BJ (cell line): ENCODE results near the gene C1QL2. TPM values are rescaled to one million over a fixed set of nuclear protein-coding genes. Genes with fewer than 3 reads are reported as not detected.

Source experiments
- CTCF ChIA-PET: fragments of 350-600 bp; formaldehyde crosslinking; extraction: SDS; loops from one replicate; lab custom pipeline; 2021; ENCODE audit warnings: antibody characterized with exemption, inconsistent platforms; lab: Yijun Ruan, JAX
- POLR2A ChIA-PET: fragments of 300-600 bp; sonication (Branson Sonifier 250); formaldehyde crosslinking; extraction: SDS; loops from one replicate; lab custom pipeline; 2021; ENCODE audit warnings: antibody characterized with exemption; lab: Charles Lee
- DNase-seq: peaks from one replicate; pipeline ENCODE4 v3.0.0-alpha.2; 2011; ENCODE audit warnings: low read depth
- H3K27me3 ChIP-seq: 2 replicates; pipeline ENCODE4 v1.6.0; 2011; ENCODE audit warnings: low read length; ENCODE audit not compliant: control insufficient read depth, insufficient read depth
- H3K36me3 ChIP-seq: 2 replicates; pipeline ENCODE4 v1.5.1; 2011; ENCODE audit warnings: low read length; ENCODE audit not compliant: control insufficient read depth, insufficient read depth
- H3K4me3 ChIP-seq: 2 replicates; pipeline ENCODE4 v1.5.1; 2011; ENCODE audit warnings: low read depth, mild to moderate bottlenecking, control low read depth, low read length
- polyA plus RNA-seq: library from polyadenylated mRNA; depleted of rRNA; stranded (reverse); fragments of >200 nt; gene quantifications from 2 replicates; pipeline ENCODE4 v1.2.3, GENCODE V29; 2011
- TF ChIP-seq, protein P1 (sequence below): IDR thresholded peaks from 2 replicates; pipeline ENCODE4 v1.5.1; 2011; ENCODE audit warnings: low read depth, mild to moderate bottlenecking, control low read depth, inconsistent platforms, low read length, moderate library complexity; ENCODE audit not compliant: insufficient read depth

Gene C1QL2
- polyA plus RNA-seq, 1 experiment = not detected

DNA sequence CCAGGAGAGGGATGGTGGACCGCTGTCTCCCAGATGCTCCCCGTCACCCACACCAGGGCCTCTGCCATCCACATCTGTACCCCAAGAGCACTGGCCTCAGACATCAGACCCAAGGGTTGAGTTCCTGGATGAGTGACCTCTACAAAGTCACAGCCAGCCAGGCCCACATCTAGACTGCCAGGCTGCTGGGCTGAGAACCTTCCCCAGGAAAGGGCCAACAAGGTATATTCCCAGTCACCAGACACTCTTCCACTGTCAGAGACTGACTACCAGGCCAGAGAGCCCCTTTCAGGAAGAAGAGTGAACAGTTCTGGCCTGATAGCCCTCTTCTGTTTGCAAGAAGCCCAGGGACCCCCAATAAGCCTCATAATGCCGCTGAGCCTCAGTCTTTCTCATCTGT is 44.3 kb downstream of the C1QL2 start:
- CTCF ChIA-PET = no interaction called here
- Histone ChIP-seq H3K36me3 (no peaks in the 10 kb centered on the region), H3K4me3 (no peak overlapping the region), H3K27me3 (no peaks in the 10 kb centered on the region)
- POLR2A ChIA-PET = no interaction called here
- TF ChIP-seq, protein P1, sequence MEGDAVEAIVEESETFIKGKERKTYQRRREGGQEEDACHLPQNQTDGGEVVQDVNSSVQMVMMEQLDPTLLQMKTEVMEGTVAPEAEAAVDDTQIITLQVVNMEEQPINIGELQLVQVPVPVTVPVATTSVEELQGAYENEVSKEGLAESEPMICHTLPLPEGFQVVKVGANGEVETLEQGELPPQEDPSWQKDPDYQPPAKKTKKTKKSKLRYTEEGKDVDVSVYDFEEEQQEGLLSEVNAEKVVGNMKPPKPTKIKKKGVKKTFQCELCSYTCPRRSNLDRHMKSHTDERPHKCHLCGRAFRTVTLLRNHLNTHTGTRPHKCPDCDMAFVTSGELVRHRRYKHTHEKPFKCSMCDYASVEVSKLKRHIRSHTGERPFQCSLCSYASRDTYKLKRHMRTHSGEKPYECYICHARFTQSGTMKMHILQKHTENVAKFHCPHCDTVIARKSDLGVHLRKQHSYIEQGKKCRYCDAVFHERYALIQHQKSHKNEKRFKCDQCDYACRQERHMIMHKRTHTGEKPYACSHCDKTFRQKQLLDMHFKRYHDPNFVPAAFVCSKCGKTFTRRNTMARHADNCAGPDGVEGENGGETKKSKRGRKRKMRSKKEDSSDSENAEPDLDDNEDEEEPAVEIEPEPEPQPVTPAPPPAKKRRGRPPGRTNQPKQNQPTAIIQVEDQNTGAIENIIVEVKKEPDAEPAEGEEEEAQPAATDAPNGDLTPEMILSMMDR = no peak
- DNase-seq = no peak

DNA sequence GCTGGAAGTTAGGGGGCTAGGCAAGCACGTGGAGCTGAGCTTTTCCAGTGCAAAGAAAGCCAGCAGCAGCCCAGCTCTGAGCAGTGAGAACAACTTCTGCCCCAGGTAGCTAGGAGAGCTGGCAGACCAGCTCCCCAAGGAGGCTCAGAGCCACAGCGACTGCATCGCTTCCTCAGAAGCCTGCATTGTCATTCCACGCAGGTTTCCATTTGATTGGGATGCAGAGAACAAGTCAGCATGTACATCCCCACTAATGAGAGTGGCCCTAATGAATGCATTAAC is 45.1 kb downstream of the C1QL2 start:
- POLR2A ChIA-PET = no interaction called here
- TF ChIP-seq, protein P1 = no peak
- H3K4me3 ChIP-seq = no peak overlapping the region
- CTCF ChIA-PET = no interaction called here
- no peaks in the 10 kb centered on the region for H3K27me3 ChIP-seq
- no peak for DNase-seq
- no peaks in the 10 kb centered on the region for H3K36me3 ChIP-seq

DNA sequence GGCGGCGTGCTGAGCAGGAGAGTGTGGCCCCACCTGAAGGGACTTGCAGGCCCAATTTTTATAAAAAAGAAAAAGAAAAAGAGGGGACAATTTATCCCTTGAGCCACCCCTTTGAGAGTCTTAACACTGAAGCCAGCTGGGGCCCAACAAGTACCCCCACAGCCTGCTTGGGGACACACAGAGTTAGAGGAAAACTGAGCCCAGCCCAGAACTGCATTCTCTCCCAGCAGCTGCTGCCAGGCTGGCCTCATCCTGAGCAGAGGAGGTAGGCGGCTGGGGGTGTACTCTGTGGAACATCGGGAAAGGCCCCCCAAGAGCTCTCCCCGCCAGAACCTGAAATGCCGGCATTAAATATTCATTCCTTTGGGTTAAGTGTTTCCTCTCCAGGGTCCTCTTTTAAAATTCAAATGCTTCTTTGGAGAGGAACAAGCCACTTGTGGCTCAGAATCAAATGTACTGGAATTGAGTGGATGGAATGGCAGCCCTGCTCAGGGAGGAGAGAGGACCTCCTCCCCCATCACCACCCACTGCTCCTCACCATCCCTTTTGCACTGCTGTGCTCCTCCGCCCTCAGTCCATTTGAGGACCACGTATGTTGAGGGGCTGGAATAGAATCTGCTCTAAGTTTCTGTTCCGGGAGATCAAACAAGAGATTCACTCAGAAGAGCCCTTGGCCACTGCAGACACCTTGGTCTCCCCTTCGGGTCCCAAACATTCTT is 45.6 kb downstream of the C1QL2 start:
- DNase-seq = no peak
- Histone ChIP-seq H3K36me3 (no peaks in the 10 kb centered on the region), H3K4me3 (no peak overlapping the region), H3K27me3 (no peaks in the 10 kb centered on the region)
- CTCF ChIA-PET = interaction anchor here (1.2 kb wide), 1 partner anchor 12 kb away, joined by 4 read pairs; no protein-coding TSS in a partner anchor
- POLR2A ChIA-PET = no interaction called here
- TF ChIP-seq, protein P1 = no peak

DNA sequence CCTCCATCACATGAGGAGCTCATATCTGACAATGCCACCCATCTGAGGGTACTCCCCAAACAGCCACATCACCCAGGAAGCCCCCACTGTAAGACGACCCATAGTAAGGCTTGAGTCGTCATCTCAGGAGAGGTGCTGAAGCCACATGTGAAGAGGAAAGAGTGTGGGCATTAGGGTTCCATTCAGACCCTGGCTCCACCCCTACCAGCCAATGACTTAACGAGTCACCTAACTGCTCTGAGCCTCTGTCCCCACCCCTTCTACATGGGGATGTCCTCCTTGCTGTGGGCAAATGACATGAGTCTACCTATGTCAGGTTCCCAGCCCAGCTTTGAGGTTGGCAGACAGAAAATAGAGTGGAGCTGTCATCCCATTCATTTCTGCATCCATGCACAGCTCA is 46.3 kb downstream of the C1QL2 start:
- TF ChIP-seq, protein P1 = no peak
- POLR2A ChIA-PET = no interaction called here
- no peaks in the 10 kb centered on the region for H3K36me3 ChIP-seq
- no peaks in the 10 kb centered on the region for H3K27me3 ChIP-seq
- CTCF ChIA-PET = interaction anchor here (1.2 kb wide), 1 partner anchor 12 kb away, joined by 4 read pairs; no protein-coding TSS in a partner anchor
- no peak for DNase-seq
- H3K4me3 ChIP-seq = no peak overlapping the region

DNA sequence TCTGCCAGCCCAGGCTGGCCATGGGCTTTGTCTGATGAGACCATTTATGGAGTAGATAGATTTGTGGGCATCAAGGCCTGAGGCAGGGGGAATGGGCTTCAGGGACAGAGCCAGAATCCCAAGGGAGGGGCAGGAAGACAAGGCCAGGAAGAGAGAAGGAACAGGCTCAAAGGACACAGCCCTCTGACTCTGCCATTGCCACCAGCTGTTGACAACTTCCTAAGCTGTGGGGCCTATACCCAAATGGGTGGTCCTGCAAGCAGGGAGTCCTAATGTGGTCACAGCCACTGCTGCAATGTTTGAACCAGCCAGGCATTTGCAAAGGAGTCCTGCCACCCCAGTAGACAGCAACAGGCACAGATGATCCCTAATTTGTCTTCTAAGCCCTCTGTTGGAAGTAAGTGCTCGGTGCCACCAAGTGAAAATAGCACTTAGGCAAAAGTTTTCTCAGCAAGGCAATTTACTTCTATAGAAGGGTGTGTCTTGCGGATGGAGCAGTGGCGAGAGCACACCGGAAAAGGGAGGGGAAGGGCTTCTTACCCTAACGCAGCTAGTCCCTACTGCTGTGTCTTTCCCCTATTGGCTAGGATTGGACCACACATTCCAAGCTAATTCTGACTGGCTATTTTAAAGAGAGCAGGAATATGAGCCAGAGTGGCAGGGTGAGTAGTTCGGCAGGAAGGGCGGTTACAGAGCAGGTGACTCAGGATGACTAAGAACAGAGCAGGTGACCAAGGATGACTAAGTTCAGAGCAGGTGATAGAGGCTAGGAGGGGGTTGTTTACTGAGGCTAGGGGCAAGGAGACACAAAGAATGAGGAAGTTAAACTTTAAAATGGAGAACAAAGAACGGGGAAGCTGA is 47.2 kb downstream of the C1QL2 start:
- H3K36me3 ChIP-seq = no peaks in the 10 kb centered on the region
- H3K27me3 ChIP-seq = no peaks in the 10 kb centered on the region
- H3K4me3 ChIP-seq = no peak overlapping the region
- no peak for DNase-seq
- TF ChIP-seq, protein P1 = no peak
- ChIA-PET CTCF (interaction anchor here (1.2 kb wide), 1 partner anchor 13 kb away, joined by 4 read pairs; no protein-coding TSS in a partner anchor), POLR2A (no interaction called here)
